ENCODE measurements around the gene PAX9. TPM values are rescaled to one million over a fixed set of nuclear protein-coding genes. Genes with fewer than 3 reads are reported as not detected.
A peak's percentile ranks its signal among the peaks of the same experiment; 100 is the strongest.

The PAX9 gene
- total RNA-seq, 1 donor from 2014 or later: 4.6 TPM

DNA sequence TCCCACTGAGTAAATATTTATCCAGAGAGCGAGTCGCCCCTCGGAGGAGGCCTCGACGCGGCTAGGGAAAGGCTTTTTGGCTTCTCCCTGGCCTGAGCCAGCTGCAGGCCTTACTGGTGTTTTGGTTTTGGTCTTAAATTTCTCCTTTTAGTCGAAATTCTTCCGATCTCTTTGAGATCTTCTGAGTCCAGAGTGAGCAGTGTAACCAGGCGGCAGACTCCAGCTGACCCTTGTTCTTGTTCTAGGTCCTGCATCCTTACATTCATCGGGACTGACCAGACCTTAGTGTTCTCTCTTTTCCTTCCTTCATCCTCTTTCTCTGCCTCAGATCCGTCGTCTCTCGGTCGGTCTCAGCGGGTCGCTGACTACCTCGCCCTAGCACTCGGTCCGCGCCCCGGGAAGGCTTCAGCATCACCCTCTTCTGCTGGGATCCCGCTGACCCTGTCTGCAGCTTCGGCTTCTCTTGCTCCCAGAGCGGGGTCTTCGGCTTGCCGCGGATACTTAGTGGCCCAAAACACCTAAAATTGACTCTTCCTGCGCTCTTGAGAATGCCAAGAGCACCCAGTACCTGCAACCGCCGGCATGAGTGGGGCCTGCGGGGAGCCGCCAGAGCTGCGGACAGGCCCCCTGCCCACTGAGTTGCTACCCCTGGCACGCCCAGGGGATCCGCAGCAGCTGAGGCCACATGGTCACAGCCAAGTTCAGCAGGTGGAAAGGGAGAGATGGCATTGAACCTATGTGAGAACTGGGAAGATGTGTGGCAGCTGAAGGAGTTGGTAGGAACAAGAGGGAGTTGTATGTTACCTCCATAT is 2.4 kb upstream of the PAX9 start:
- Mint-ChIP-seq H3K4me1 (ENCODE audit: unreplicated experiment) (peaks cover 58% of the 10 kb centered on the region), H3K27ac (ENCODE audit: unreplicated experiment) (no peak overlapping the region), H3K27me3 (ENCODE audit: unreplicated experiment) (peaks cover 96% of the 10 kb centered on the region), H3K36me3 (ENCODE audit: unreplicated experiment) (peaks cover 4% of the 10 kb centered on the region), H3K9me3 (ENCODE audit: unreplicated experiment) (peaks cover 3% of the 10 kb centered on the region), H3K4me3 (ENCODE audit: unreplicated experiment) (peak overlapping the region; percentile 46)
- DNase-seq (ENCODE audit: extremely low spot score, unreplicated experiment): no peak
- TF ChIP-seq, protein P1, sequence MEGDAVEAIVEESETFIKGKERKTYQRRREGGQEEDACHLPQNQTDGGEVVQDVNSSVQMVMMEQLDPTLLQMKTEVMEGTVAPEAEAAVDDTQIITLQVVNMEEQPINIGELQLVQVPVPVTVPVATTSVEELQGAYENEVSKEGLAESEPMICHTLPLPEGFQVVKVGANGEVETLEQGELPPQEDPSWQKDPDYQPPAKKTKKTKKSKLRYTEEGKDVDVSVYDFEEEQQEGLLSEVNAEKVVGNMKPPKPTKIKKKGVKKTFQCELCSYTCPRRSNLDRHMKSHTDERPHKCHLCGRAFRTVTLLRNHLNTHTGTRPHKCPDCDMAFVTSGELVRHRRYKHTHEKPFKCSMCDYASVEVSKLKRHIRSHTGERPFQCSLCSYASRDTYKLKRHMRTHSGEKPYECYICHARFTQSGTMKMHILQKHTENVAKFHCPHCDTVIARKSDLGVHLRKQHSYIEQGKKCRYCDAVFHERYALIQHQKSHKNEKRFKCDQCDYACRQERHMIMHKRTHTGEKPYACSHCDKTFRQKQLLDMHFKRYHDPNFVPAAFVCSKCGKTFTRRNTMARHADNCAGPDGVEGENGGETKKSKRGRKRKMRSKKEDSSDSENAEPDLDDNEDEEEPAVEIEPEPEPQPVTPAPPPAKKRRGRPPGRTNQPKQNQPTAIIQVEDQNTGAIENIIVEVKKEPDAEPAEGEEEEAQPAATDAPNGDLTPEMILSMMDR (IDR thresholded peaks at IDR 0.05): no peak

DNA sequence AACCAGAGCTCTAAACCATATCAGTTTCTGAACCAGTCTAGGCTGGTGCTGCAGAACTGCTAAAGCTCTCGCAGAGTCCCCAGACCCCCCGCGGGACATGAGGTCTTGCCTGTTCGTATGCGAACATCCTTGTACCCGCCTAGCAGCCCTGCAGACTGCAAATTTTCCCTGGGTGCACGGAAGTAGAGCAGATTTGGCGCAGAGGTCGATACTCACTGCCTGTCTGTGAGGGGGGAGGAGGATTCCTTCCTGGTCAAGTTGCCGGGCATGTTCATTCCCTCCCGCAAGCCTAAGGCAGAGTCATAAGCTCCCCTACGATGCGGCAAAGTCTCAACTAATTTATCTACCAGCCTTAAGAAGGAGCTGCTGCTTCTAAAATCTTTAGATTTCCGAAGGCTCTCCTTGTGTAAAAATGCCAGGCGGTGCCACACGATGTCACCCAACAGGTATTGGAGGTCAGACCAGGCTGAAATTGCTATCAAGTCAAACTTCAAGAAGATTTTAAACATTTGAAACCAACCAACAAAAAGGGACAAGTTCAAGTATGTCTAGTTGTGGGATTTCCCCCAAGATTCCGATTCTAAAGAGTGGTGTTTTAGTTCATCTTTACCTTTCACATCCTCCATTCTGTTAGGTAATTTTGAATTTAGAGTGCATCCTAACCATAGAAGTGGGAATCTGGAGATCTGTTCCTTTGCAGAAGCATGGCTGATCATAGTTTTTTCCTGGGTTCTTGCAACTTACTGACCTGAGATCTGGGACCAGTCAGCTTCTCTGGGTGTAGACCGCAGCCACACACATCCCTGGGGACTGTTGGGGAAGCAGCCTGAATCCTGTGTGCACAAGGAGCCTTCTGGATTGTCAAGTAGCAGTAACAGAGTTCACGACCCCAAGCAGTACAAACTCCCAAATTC is 1.6 kb upstream of the PAX9 start:
- no peak for DNase-seq (ENCODE audit: extremely low spot score, unreplicated experiment)
- Mint-ChIP-seq H3K9me3 (ENCODE audit: unreplicated experiment) (peaks cover 3% of the 10 kb centered on the region), H3K27ac (ENCODE audit: unreplicated experiment) (no peak overlapping the region), H3K27me3 (ENCODE audit: unreplicated experiment) (peaks cover 96% of the 10 kb centered on the region), H3K36me3 (ENCODE audit: unreplicated experiment) (peaks cover 4% of the 10 kb centered on the region), H3K4me3 (ENCODE audit: unreplicated experiment) (no peak overlapping the region), H3K4me1 (ENCODE audit: unreplicated experiment) (peaks cover 64% of the 10 kb centered on the region)
- TF ChIP-seq, protein P1 (IDR thresholded peaks at IDR 0.05): no peak

DNA sequence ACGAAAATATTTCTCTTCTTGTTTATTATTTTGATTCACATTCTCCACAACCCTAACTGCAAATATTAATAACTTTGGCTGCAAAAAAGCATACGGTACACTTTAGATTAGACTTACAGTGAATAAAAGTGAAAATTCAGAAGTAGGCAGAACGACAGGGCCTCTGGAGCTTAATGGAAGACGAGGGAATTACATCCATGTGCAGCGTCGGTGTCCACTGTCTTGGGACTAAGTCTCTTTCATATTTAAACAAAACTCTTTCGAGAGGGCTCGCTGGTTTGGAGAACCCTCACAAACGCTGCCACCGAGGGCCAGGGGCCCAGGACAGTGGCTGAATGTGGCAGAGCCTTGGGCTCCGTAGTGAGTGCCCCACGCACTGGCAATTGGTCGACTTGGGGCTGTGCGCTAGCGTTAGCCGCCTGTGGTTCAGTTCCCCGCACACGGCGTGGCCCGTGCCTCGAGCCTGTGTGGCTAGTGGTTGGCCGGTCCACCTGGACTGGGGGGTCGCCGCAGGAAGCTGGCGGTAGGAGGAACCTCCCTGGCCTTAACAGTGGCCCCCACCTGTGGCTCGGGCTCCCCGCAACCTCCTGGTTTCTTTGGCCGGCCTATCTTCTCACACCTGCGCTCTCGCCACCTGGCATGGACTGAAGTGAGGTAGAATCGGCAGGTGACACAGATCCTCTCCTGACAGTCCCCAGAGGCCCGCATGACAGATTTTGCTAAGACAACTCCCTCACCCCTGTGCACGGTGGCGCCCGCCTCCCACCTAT is 739 bp upstream of the PAX9 start:
- DNase-seq (ENCODE audit: extremely low spot score, unreplicated experiment): no peak
- Mint-ChIP-seq H3K9me3 (ENCODE audit: unreplicated experiment) (no peaks in the 10 kb centered on the region), H3K27ac (ENCODE audit: unreplicated experiment) (no peak overlapping the region)

DNA sequence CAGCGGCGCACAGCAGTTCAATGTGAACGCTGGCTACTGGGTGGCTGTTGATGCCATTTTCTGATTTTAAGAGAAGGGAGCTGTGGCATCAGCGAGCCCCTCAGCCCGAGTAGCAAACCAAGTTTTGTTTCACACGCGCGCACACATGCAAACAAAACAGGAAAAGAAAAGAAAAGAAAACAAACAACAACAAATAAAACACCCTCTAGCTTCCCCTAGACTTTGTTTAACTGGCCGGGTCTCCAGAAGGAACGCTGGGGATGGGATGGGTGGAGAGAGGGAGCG is 540 bp downstream of the PAX9 start:
- H3K27me3 Mint-ChIP-seq (ENCODE audit: unreplicated experiment): peaks cover 90% of the 10 kb centered on the region
- peaks cover 50% of the 10 kb centered on the region for H3K4me1 Mint-ChIP-seq (ENCODE audit: unreplicated experiment)
- TF ChIP-seq, protein P1 (IDR thresholded peaks at IDR 0.05): no peak

More for the DNA sequence above, 739 bp upstream of the PAX9 start:
- peaks cover 59% of the 10 kb centered on the region for H3K4me1 Mint-ChIP-seq (ENCODE audit: unreplicated experiment)
- TF ChIP-seq, protein P1 (IDR thresholded peaks at IDR 0.05): no peak
- peaks cover 96% of the 10 kb centered on the region for H3K27me3 Mint-ChIP-seq (ENCODE audit: unreplicated experiment)
- peak overlapping the region; percentile 74 for H3K4me3 Mint-ChIP-seq (ENCODE audit: unreplicated experiment)
- no peaks in the 10 kb centered on the region for H3K36me3 Mint-ChIP-seq (ENCODE audit: unreplicated experiment)

More for the DNA sequence above, 540 bp downstream of the PAX9 start:
- DNase-seq (ENCODE audit: extremely low spot score, unreplicated experiment): no peak
- Mint-ChIP-seq H3K9me3 (ENCODE audit: unreplicated experiment) (no peaks in the 10 kb centered on the region), H3K4me3 (ENCODE audit: unreplicated experiment) (peak overlapping the region; percentile 74), H3K27ac (ENCODE audit: unreplicated experiment) (peak overlapping the region; percentile 52), H3K36me3 (ENCODE audit: unreplicated experiment) (no peaks in the 10 kb centered on the region)
